Measurements from ENCODE around the gene RHEX.

RHEX gene

GRCh38 chr1:206116191-206116872 is 63.4 kb downstream of the RHEX start:
- no peak for DNase-seq (ENCODE audit: low read depth in 2 of 2)

GRCh38 chr1:206116873-206117150 is 63.8 kb downstream of the RHEX start:
- no peak for DNase-seq (ENCODE audit: low read depth in 2 of 2)

- no peak for DNase-seq (ENCODE audit: low read depth in 2 of 2)
These were observed 64.4 kb downstream of the RHEX start, which contains the start of gene AVPR1B for GRCh38 chr1:206117151-206117948. Gene AVPR1B, minus strand, starts transcription at chr1:206117388. Its CDS starts 498 bp downstream, at chr1:206116890.

GRCh38 chr1:206120406-206120805 is 67.4 kb downstream of the RHEX start:
- no peak for DNase-seq (ENCODE audit: low read depth in 2 of 2)

- no peak for DNase-seq (ENCODE audit: low read depth in 2 of 2)
These were observed 68.3 kb downstream of the RHEX start for GRCh38 chr1:206121269-206121668.

- no peak for DNase-seq (ENCODE audit: low read depth in 2 of 2)
These were observed 69.7 kb downstream of the RHEX start for GRCh38 chr1:206122686-206123085.

GRCh38 chr1:206125346-206125745 is 72.4 kb downstream of the RHEX start:
- no peak for DNase-seq (ENCODE audit: low read depth in 2 of 2)

- DNase-seq (ENCODE audit: low read depth in 2 of 2), result no peak
These were observed 74.4 kb downstream of the RHEX start for GRCh38 chr1:206127336-206127735.

- no peak for DNase-seq (ENCODE audit: low read depth in 2 of 2)
These were observed 75.2 kb downstream of the RHEX start for GRCh38 chr1:206128196-206128595.

GRCh38 chr1:206131037-206131436 is 78.1 kb downstream of the RHEX start:
- no peak for DNase-seq (ENCODE audit: low read depth in 2 of 2)

- DNase-seq (ENCODE audit: low read depth in 2 of 2), result no peak
These were observed 80.9 kb downstream of the RHEX start for GRCh38 chr1:206133751-206134415.

- no peak for DNase-seq (ENCODE audit: low read depth in 2 of 2)
These were observed 82.3 kb downstream of the RHEX start for GRCh38 chr1:206135248-206135647.

GRCh38 chr1:206136241-206136640 is 83.3 kb downstream of the RHEX start:
- DNase-seq (ENCODE audit: low read depth in 2 of 2), result no peak

GRCh38 chr1:206142011-206142410 is 89.0 kb downstream of the RHEX start:
- no peak for DNase-seq (ENCODE audit: low read depth in 2 of 2)

- no peak for DNase-seq (ENCODE audit: low read depth in 2 of 2)
These were observed 89.8 kb downstream of the RHEX start for GRCh38 chr1:206142770-206143169.

- DNase-seq (ENCODE audit: low read depth in 2 of 2), result no peak
These were observed 90.7 kb downstream of the RHEX start for GRCh38 chr1:206143537-206144172.

- DNase-seq (ENCODE audit: low read depth in 2 of 2), result no peak
These were observed 91.6 kb downstream of the RHEX start for GRCh38 chr1:206144605-206145004.

- no peak for DNase-seq (ENCODE audit: low read depth in 2 of 2)
These were observed 92.9 kb downstream of the RHEX start for GRCh38 chr1:206145771-206146290.

All from stimulated activated CD8-positive, alpha-beta memory T cell treated with anti-CD3 and anti-CD28 coated beads, Interleukin-7, amount 100 ng/mL, for 4 hours (primary cell).